ENCODE data around the gene GPAT3.

DNA sequence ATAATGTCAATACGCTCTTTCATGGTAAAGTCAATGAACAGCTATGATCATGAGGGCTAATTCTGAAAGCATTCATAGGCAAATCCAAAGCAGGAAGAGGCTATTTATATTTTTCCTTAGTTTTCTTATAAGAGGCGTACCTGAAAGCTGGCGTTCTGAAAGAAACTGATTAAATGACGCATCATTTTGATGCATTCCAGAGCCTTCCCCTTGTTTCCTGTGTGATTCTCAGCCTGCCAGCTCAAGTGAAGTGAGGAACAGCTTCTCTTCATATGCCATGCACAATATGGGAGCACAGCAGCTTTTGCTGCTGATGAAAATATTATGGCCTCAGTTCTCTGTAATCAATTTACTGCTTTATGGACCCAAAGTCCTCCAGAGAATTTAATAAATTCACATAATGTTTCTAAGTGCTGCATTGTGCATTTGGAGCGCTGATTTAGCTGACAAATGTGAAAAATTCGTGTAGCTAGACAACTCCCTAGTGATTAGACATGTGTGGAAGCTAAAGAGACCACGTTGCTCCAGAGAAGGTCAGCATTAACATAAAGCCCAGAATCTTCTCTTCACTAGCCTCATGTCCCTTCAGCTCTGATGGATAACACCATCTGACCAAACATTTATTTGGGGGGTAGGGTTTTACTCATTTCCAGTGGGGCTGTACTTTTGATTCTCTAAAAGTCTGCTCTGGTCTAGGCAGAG, 110.8 kb downstream of the GPAT3 start:
- TF ChIP-seq, protein P1, sequence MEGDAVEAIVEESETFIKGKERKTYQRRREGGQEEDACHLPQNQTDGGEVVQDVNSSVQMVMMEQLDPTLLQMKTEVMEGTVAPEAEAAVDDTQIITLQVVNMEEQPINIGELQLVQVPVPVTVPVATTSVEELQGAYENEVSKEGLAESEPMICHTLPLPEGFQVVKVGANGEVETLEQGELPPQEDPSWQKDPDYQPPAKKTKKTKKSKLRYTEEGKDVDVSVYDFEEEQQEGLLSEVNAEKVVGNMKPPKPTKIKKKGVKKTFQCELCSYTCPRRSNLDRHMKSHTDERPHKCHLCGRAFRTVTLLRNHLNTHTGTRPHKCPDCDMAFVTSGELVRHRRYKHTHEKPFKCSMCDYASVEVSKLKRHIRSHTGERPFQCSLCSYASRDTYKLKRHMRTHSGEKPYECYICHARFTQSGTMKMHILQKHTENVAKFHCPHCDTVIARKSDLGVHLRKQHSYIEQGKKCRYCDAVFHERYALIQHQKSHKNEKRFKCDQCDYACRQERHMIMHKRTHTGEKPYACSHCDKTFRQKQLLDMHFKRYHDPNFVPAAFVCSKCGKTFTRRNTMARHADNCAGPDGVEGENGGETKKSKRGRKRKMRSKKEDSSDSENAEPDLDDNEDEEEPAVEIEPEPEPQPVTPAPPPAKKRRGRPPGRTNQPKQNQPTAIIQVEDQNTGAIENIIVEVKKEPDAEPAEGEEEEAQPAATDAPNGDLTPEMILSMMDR (IDR thresholded peaks at IDR 0.05): no peak
- TF ChIP-seq POLR2AphosphoS5 (IDR thresholded peaks at IDR 0.05): no peak
- TF ChIP-seq EP300 (IDR thresholded peaks at IDR 0.05): no peak
- no peak for TF ChIP-seq POLR2A (IDR thresholded peaks at IDR 0.05)
